ENCODE results near the gene ZFYVE28.
"Not testable (repeated sequence)": the region's sequence is repeated elsewhere in the genome, so short reads cannot be mapped to it uniquely, and the experiment has no call there.

Gene ZFYVE28

GRCh38 chr4:2438822-2439718 lies 20.6 kb upstream of the ZFYVE28 start:
- Histone ChIP-seq H3K4me1 (ENCODE audit: insufficient read depth, low read length) (no peaks in the 10 kb centered on the region; the same call in 1 of the 2 replicates), H3K9me3 (ENCODE audit: control insufficient read depth, insufficient read depth, low read length) (no peaks in the 10 kb centered on the region), H3K9ac (ENCODE audit: low read depth, low read length) (no peak overlapping the region), H3K36me3 (ENCODE audit: insufficient read depth, low read length) (no peaks in the 10 kb centered on the region)

DNA sequence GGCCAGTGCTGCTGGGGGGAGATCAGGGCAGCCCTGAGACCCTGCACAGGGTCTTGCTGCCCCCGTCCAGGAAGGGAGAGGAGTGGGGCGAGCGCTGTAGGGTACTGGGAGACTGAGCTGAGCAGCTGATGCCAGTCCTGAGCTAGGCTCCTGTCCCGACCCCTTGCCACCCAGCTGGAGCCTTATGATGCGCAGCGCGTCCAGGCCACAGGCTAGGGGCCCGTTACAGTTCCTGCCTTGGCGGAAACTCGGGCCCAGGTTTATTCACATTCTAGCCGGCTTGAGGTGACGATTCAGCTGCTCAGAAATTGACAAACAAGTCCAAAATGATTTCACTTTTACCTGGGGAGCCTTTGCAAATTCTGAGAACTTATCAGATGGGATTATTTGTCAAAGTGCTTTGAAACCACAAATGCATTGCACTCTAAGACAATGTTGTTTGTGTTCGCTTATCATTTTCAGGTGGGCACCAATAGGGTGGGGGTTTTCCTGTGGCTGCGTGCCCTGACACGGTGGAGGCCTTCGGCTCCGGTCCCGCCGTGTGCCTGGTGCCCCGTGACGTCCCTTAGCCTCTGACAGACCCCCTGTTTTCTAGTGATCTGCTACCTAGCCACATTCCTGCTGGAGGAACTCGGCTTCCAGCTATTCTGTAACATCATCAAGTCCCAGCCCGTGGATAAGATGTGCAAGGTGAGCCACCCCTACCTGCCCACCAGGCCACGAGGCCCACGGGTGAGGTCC lies 19.2 kb upstream of the ZFYVE28 start:
- no peaks in the 10 kb centered on the region for H3K36me3 ChIP-seq (ENCODE audit: insufficient read depth, low read length)
- H3K9me3 ChIP-seq (ENCODE audit: control insufficient read depth, insufficient read depth, low read length) = no peaks in the 10 kb centered on the region
- no peak overlapping the region for H3K9ac ChIP-seq (ENCODE audit: low read depth, low read length)
- peaks cover 3% of the 10 kb centered on the region; the same call in 1 of the 2 replicates for H3K4me1 ChIP-seq (ENCODE audit: insufficient read depth, low read length)

GRCh38 chr4:2436761-2437474 lies 18.5 kb upstream of the ZFYVE28 start:
- H3K9ac ChIP-seq (ENCODE audit: low read depth, low read length) = no peak overlapping the region
- H3K4me1 ChIP-seq (ENCODE audit: insufficient read depth, low read length) = peaks cover 3% of the 10 kb centered on the region; the same call in 1 of the 2 replicates
- no peaks in the 10 kb centered on the region for H3K9me3 ChIP-seq (ENCODE audit: control insufficient read depth, insufficient read depth, low read length)
- no peaks in the 10 kb centered on the region for H3K36me3 ChIP-seq (ENCODE audit: insufficient read depth, low read length)

GRCh38 chr4:2436301-2436700 lies 17.9 kb upstream of the ZFYVE28 start:
- Histone ChIP-seq H3K4me1 (ENCODE audit: insufficient read depth, low read length) (peaks cover 3% of the 10 kb centered on the region; the same call in 1 of the 2 replicates), H3K36me3 (ENCODE audit: insufficient read depth, low read length) (no peaks in the 10 kb centered on the region), H3K9me3 (ENCODE audit: control insufficient read depth, insufficient read depth, low read length) (no peaks in the 10 kb centered on the region), H3K9ac (ENCODE audit: low read depth, low read length) (no peak overlapping the region)

DNA sequence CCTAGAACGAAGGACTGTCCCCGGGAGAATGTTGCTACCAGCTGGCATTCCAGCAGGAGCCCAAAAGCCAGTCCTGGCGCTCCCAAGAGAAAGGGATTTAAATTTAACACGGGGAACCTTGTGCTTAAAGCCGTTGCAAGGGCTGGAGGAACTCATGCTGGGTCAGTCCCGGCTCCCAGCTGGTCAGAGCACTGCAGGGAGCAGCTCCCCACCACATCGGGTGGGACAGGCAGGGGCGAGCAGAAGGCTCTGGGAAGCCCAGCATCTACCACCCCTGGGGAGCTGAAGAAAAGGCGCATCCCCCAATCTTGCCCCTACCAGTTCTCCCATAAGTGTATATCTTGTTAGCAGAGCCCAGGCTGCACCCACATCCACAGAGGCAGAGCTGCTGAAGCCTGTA lies 16.0 kb upstream of the ZFYVE28 start:
- H3K36me3 ChIP-seq (ENCODE audit: insufficient read depth, low read length) = no peaks in the 10 kb centered on the region
- H3K9me3 ChIP-seq (ENCODE audit: control insufficient read depth, insufficient read depth, low read length) = no peaks in the 10 kb centered on the region
- peaks cover 3% of the 10 kb centered on the region; the same call in 1 of the 2 replicates for H3K4me1 ChIP-seq (ENCODE audit: insufficient read depth, low read length)
- H3K9ac ChIP-seq (ENCODE audit: low read depth, low read length) = no peak overlapping the region

GRCh38 chr4:2433609-2434350 lies 15.3 kb upstream of the ZFYVE28 start:
- peaks cover 3% of the 10 kb centered on the region; the same call in 1 of the 2 replicates for H3K4me1 ChIP-seq (ENCODE audit: insufficient read depth, low read length)
- H3K9me3 ChIP-seq (ENCODE audit: control insufficient read depth, insufficient read depth, low read length) = no peaks in the 10 kb centered on the region
- H3K36me3 ChIP-seq (ENCODE audit: insufficient read depth, low read length) = no peaks in the 10 kb centered on the region

GRCh38 chr4:2432991-2433530 lies 14.6 kb upstream of the ZFYVE28 start:
- H3K9me3 ChIP-seq (ENCODE audit: control insufficient read depth, insufficient read depth, low read length) = no peaks in the 10 kb centered on the region
- no peak overlapping the region for H3K9ac ChIP-seq (ENCODE audit: low read depth, low read length)
- H3K36me3 ChIP-seq (ENCODE audit: insufficient read depth, low read length) = no peaks in the 10 kb centered on the region
- H3K4me1 ChIP-seq (ENCODE audit: insufficient read depth, low read length) = peaks cover 3% of the 10 kb centered on the region; the same call in 1 of the 2 replicates

More at GRCh38 chr4:2433609-2434350, 15.3 kb upstream of the ZFYVE28 start:
- no peak overlapping the region for H3K9ac ChIP-seq (ENCODE audit: low read depth, low read length)

DNA sequence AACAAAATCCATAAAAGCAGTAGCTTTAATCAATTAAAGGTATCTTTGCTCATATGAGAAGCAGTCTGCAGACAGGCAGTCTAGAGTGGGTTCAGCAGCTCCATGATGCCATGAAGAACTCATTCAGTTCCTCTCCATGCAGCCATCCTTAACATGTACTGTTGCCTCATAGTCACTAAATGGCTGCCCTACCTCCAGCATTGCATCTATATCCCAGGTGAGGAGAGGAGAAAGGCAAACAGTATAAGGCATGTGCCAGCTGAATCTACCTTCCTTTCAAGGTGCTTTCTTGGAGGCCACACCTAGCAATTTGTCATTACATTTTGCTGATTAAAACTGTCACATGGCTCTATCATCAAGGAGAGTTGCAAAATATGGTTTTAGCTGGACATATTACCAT lies 13.6 kb upstream of the ZFYVE28 start:
- H3K9me3 ChIP-seq (ENCODE audit: control insufficient read depth, insufficient read depth, low read length) = no peaks in the 10 kb centered on the region
- peaks cover 3% of the 10 kb centered on the region; the same call in 1 of the 2 replicates for H3K4me1 ChIP-seq (ENCODE audit: insufficient read depth, low read length)
- no peaks in the 10 kb centered on the region for H3K36me3 ChIP-seq (ENCODE audit: insufficient read depth, low read length)
- H3K9ac ChIP-seq (ENCODE audit: low read depth, low read length) = no peak overlapping the region

GRCh38 chr4:2429945-2430757 lies 11.7 kb upstream of the ZFYVE28 start:
- not testable (repeated sequence) for H3K9me3 ChIP-seq (ENCODE audit: control insufficient read depth, insufficient read depth, low read length); H3K36me3 ChIP-seq (ENCODE audit: insufficient read depth, low read length); H3K4me1 ChIP-seq (ENCODE audit: insufficient read depth, low read length); H3K9ac ChIP-seq (ENCODE audit: low read depth, low read length)

DNA sequence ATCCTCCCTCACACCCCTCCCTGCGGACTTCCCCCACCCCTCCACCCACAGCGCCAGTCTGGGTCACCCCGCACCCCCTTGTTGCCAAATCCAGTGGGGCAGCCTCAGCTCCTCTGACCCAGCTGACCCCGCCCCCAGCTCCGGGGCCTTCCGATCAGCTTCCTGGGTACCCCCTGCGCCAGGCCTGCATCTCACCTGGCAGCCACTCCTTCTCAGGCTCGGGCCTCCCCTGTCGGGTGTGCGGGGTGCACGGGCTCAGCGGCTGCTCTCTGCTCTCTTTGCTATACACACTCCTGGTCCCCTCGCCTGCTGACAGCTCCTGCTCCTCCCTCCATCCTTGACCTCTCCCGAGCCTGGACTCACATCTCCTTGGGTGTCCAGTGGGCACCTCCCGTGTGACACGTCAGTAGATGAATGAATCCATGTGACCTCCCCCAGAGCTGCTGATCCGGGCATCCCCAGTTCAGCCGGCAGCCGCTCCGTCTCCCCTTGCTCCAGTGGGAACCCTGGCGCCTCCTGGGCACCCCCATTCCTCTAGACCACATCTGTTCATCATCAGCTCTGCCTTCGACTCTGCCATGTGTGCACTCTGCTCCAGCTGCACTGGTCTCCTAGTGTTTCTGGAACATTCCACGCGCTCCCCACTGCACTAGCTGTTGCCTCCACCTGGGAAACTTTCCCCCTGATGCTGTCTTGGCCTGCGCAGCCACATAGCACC lies 10.2 kb upstream of the ZFYVE28 start:
- H3K9me3 ChIP-seq (ENCODE audit: control insufficient read depth, insufficient read depth, low read length) = no peaks in the 10 kb centered on the region
- peaks cover 3% of the 10 kb centered on the region; the same call in 1 of the 2 replicates for H3K4me1 ChIP-seq (ENCODE audit: insufficient read depth, low read length)
- no peaks in the 10 kb centered on the region for H3K36me3 ChIP-seq (ENCODE audit: insufficient read depth, low read length)
- H3K9ac ChIP-seq (ENCODE audit: low read depth, low read length) = no peak overlapping the region

GRCh38 chr4:2427383-2428334 lies 9.2 kb upstream of the ZFYVE28 start:
- H3K9me3 ChIP-seq (ENCODE audit: control insufficient read depth, insufficient read depth, low read length) = no peaks in the 10 kb centered on the region
- H3K4me1 ChIP-seq (ENCODE audit: insufficient read depth, low read length) = no peaks in the 10 kb centered on the region; the same call in 1 of the 2 replicates
- no peak overlapping the region for H3K9ac ChIP-seq (ENCODE audit: low read depth, low read length)
- no peaks in the 10 kb centered on the region for H3K36me3 ChIP-seq (ENCODE audit: insufficient read depth, low read length)
